Trophoblast cell (in vitro differentiated cells and primary cell): ENCODE measurements around the gene RIN1.

Experiments used
- DNase-seq, 2 donors: peaks; one replicate each; pipeline ENCODE4 v3.0.0-alpha.2; 2016
- H2AFZ ChIP-seq: 2 replicates; pipeline ENCODE4 v1.6.1; 2013; ENCODE audit warnings: low read length, moderate library complexity, mild to moderate bottlenecking; ENCODE audit not compliant: insufficient read depth, poor library complexity
- H2AK5ac ChIP-seq: 2 replicates; pipeline ENCODE4 v1.6.1; 2013; ENCODE audit warnings: mild to moderate bottlenecking, low read length
- H2BK120ac ChIP-seq: 2 replicates; pipeline ENCODE4 v1.6.1; 2013; ENCODE audit warnings: low read length, mild to moderate bottlenecking, moderate library complexity; ENCODE audit not compliant: insufficient read depth, poor library complexity
- H2BK12ac ChIP-seq: 2 replicates; pipeline ENCODE4 v1.6.1; 2013; ENCODE audit warnings: mild to moderate bottlenecking, low read length, moderate library complexity
- H2BK5ac ChIP-seq: 2 replicates; pipeline ENCODE4 v1.6.1; 2013; ENCODE audit warnings: low read length, low read depth, moderate library complexity, mild to moderate bottlenecking; ENCODE audit not compliant: poor library complexity
- H3K14ac ChIP-seq: 2 replicates; pipeline ENCODE4 v1.6.1; 2013; ENCODE audit warnings: mild to moderate bottlenecking, low read length
- H3K18ac ChIP-seq: 2 replicates; pipeline ENCODE4 v1.6.1; 2013; ENCODE audit warnings: mild to moderate bottlenecking, low read length
- H3K23ac ChIP-seq: 2 replicates; pipeline ENCODE4 v1.6.1; 2013; ENCODE audit warnings: low read length
- H3K27ac ChIP-seq: 2 replicates; pipeline ENCODE4 v1.5.1; 2013; ENCODE audit warnings: low read depth, mild to moderate bottlenecking, inconsistent platforms, low read length, moderate library complexity
- H3K27me3 ChIP-seq: 2 replicates; pipeline ENCODE4 v1.6.1; 2013; ENCODE audit warnings: inconsistent platforms, mild to moderate bottlenecking, low read length, moderate library complexity; ENCODE audit not compliant: insufficient read depth
- H3K36me3 ChIP-seq, 2 experiments: 1 replicate in 1 of 2; 2 replicates in 1 of 2; pipeline ENCODE4 v1.6.1; 2013; ENCODE audit warnings: low read length in 2 of 2, mild to moderate bottlenecking in 2 of 2, moderate library complexity in 1 of 2; ENCODE audit not compliant: insufficient read depth in 2 of 2, control insufficient read depth in 1 of 2
- H3K4ac ChIP-seq: 2 replicates; pipeline ENCODE4 v1.6.1; 2013; ENCODE audit warnings: low read depth, mild to moderate bottlenecking, low read length, moderate library complexity
- H3K4me1 ChIP-seq, 2 experiments: 1 replicate in 1 of 2; 2 replicates in 1 of 2; pipeline ENCODE4 v1.6.1; 2013; ENCODE audit warnings: low read length in 2 of 2, mild to moderate bottlenecking in 2 of 2, moderate library complexity in 1 of 2; ENCODE audit not compliant: insufficient read depth in 2 of 2, control insufficient read depth in 1 of 2
- H3K4me2 ChIP-seq: 2 replicates; pipeline ENCODE4 v1.6.1; 2013; ENCODE audit warnings: inconsistent platforms, mild to moderate bottlenecking, low read length, moderate library complexity
- H3K4me3 ChIP-seq: 2 replicates; pipeline ENCODE4 v1.5.1; 2013; ENCODE audit warnings: mild to moderate bottlenecking, low read depth, low read length, inconsistent platforms
- H3K79me1 ChIP-seq: one replicate; pipeline ENCODE4 v1.6.1; 2013; ENCODE audit warnings: low read length
- H3K79me2 ChIP-seq: 2 replicates; pipeline ENCODE4 v1.6.1; 2013; ENCODE audit warnings: low read length, mild to moderate bottlenecking; ENCODE audit not compliant: control insufficient read depth, insufficient read depth, poor library complexity
- H3K9ac ChIP-seq: 2 replicates; pipeline ENCODE4 v1.6.1; 2013; ENCODE audit warnings: mild to moderate bottlenecking, low read length
- H3K9me3 ChIP-seq: 2 replicates; pipeline ENCODE4 v1.6.1; 2013; ENCODE audit warnings: low read depth, mild to moderate bottlenecking, control low read depth, inconsistent platforms, low read length; ENCODE audit not compliant: insufficient read depth
- H4K12ac ChIP-seq: 2 replicates; pipeline ENCODE4 v1.6.1; 2013; ENCODE audit warnings: low read depth, mild to moderate bottlenecking, low read length, moderate library complexity
- H4K8ac ChIP-seq: 2 replicates; pipeline ENCODE4 v1.6.1; 2013; ENCODE audit warnings: low read depth, mild to moderate bottlenecking, low read length, moderate library complexity
- H4K91ac ChIP-seq: one replicate; pipeline ENCODE4 v1.6.1; 2013; ENCODE audit warnings: low read depth, mild to moderate bottlenecking, low read length, moderate library complexity
- WGBS: extraction: QIAGEN DNeasy Blood & Tissue Kit; methylation state at CpG from one replicate; pipeline ENCODE4 v1.1.7; 2013; ENCODE audit warnings: missing lambda C conversion rate; ENCODE audit not compliant: insufficient read length, insufficient coverage; ENCODE audit errors: extremely low coverage; 5-methylcytosine and 5-hydroxymethylcytosine counted together

RIN1 gene

GRCh38 chr11:66289548-66290329, 46.5 kb downstream of the RIN1 start:
- Histone ChIP-seq H4K91ac (peak overlapping the region; percentile 79), H3K79me1 (peaks cover 8% of the 10 kb centered on the region), H3K4me1 (peaks cover 12 to 15% of the 10 kb centered on the region in 2 experiments), H3K4me2 (peak overlapping the region; percentile 97), H3K9me3 (peaks cover 3% of the 10 kb centered on the region), H2BK5ac (peak overlapping the region; percentile 46), H3K4me3 (peak overlapping the region; percentile 78), H4K8ac (peak overlapping the region; percentile 86), H3K27me3 (peaks cover 20% of the 10 kb centered on the region), H3K18ac (peak overlapping the region; percentile 61), H4K12ac (peak overlapping the region; percentile 65), H2BK120ac (no peak overlapping the region), H3K36me3 (peaks cover 19 to 23% of the 10 kb centered on the region in 2 experiments), H3K9ac (peak overlapping the region; percentile 54), H2BK12ac (no peak overlapping the region), H3K14ac (peak overlapping the region; percentile 45), H2AFZ (peak overlapping the region; percentile 38), H3K23ac (no peak overlapping the region), H3K79me2 (peaks cover 10% of the 10 kb centered on the region), H3K27ac (peak overlapping the region; percentile 72), H3K4ac (peak overlapping the region; percentile 30), H2AK5ac (peak overlapping the region; percentile 23)
- no CpG with 5 or more reads among the region's 36 CpGs for WGBS
- DNase-seq, result peak in 1 of 2 donors; percentile 77

- peak within 1 kb of the TSS; percentile 62 for H2BK120ac ChIP-seq
- H2BK5ac ChIP-seq, result peak within 1 kb of the TSS; percentile 85
- H3K23ac ChIP-seq, result no peak within 1 kb of the TSS
- peak within 1 kb of the TSS; percentile 94 for H2AFZ ChIP-seq
- peak within 1 kb of the TSS; percentile 98 for H4K8ac ChIP-seq
- H3K27me3 ChIP-seq, result peaks cover 20% of the 10 kb centered on the region
- DNase-seq, result peak; percentile 99 to 100
- peak within 1 kb of the TSS; percentile 96 for H3K14ac ChIP-seq
- WGBS, result no CpG with 5 or more reads among the region's 87 CpGs
- peak within 1 kb of the TSS; percentile 43 for H2AK5ac ChIP-seq
- peak within 1 kb of the TSS; percentile 97 for H3K18ac ChIP-seq
- peak within 1 kb of the TSS; percentile 86 for H3K4ac ChIP-seq
- peaks cover 8% of the 10 kb centered on the region for H3K79me1 ChIP-seq
- H3K79me2 ChIP-seq, result peaks cover 10% of the 10 kb centered on the region
- H3K9ac ChIP-seq, result peak within 1 kb of the TSS; percentile 86
- H4K12ac ChIP-seq, result peak within 1 kb of the TSS; percentile 92
- peaks cover 25 to 31% of the 10 kb centered on the region in 2 experiments for H3K36me3 ChIP-seq
- H3K4me3 ChIP-seq, result peak within 1 kb of the TSS; percentile 84
- peak within 1 kb of the TSS; percentile 72 for H3K27ac ChIP-seq
- no peak within 1 kb of the TSS for H2BK12ac ChIP-seq
- peaks cover 3% of the 10 kb centered on the region for H3K9me3 ChIP-seq
- peak within 1 kb of the TSS; percentile 97 for H4K91ac ChIP-seq
- peaks cover 12 to 15% of the 10 kb centered on the region in 2 experiments for H3K4me1 ChIP-seq
- peak within 1 kb of the TSS; percentile 97 for H3K4me2 ChIP-seq
Observed at GRCh38 chr11:66288671-66289547, 47.3 kb downstream of the RIN1 start, which contains the start of gene YIF1A. Gene YIF1A (minus strand): TSS chr11:66289143. CDS start chr11:66288985, 158 bp downstream.

- Histone ChIP-seq H3K36me3 (peaks cover 27 to 34% of the 10 kb centered on the region in 2 experiments), H3K14ac (peak overlapping the region; percentile 96), H2AK5ac (peak overlapping the region; percentile 43), H3K27me3 (peaks cover 20% of the 10 kb centered on the region), H3K4me1 (peaks cover 12 to 15% of the 10 kb centered on the region in 2 experiments), H3K18ac (peak overlapping the region; percentile 97), H3K9me3 (peaks cover 3% of the 10 kb centered on the region), H4K12ac (peak overlapping the region; percentile 92), H2BK12ac (no peak overlapping the region), H3K4me2 (peak overlapping the region; percentile 62), H3K79me2 (peaks cover 10% of the 10 kb centered on the region), H3K23ac (no peak overlapping the region), H3K79me1 (peaks cover 8% of the 10 kb centered on the region), H3K4me3 (peak overlapping the region; percentile 84), H2BK120ac (peak overlapping the region; percentile 62), H4K91ac (peak overlapping the region; percentile 97), H4K8ac (peak overlapping the region; percentile 98), H3K4ac (peak overlapping the region; percentile 86), H2BK5ac (peak overlapping the region; percentile 85), H3K27ac (peak overlapping the region; percentile 63), H2AFZ (peak overlapping the region; percentile 94), H3K9ac (peak overlapping the region; percentile 86)
- no CpG with 5 or more reads among the region's 20 CpGs for WGBS
- DNase-seq, result no peak
Observed at GRCh38 chr11:66287889-66288670, 48.2 kb downstream of the RIN1 start.
